ENCODE results near the gene ANKUB1. TPM values are rescaled to one million over a fixed set of nuclear protein-coding genes. Genes with fewer than 3 reads are reported as not detected.

ANKUB1 gene
- total RNA-seq, 3 donors from 2014 or later = not detected

- H3K36me3 ChIP-seq (ENCODE audit: low read depth) = no peaks in the 10 kb centered on the region
- intact Hi-C loops (cut with DNase I, micrococcal nuclease) = no loop called here
- H3K9me3 ChIP-seq = no peaks in the 10 kb centered on the region
- no peak overlapping the region for H3K4me3 ChIP-seq
- ATAC-seq = no peak
- no peaks in the 10 kb centered on the region for H3K4me1 ChIP-seq (ENCODE audit: low read depth)
- no peak for TF ChIP-seq CTCF (IDR thresholded peaks at IDR 0.05)
- DNase-seq = no peak
These were observed 56.0 kb downstream of the ANKUB1 start for GRCh38 chr3:149736175-149736952.

- Histone ChIP-seq H3K9me3 (no peaks in the 10 kb centered on the region), H3K36me3 (ENCODE audit: low read depth) (no peaks in the 10 kb centered on the region), H3K4me1 (ENCODE audit: low read depth) (no peaks in the 10 kb centered on the region), H3K4me3 (no peak overlapping the region)
- intact Hi-C loops (cut with DNase I, micrococcal nuclease) = no loop called here
- DNase-seq (no peak), ATAC-seq (no peak)
- TF ChIP-seq CTCF (IDR thresholded peaks at IDR 0.05) = no peak
These were observed 60.1 kb downstream of the ANKUB1 start for GRCh38 chr3:149732234-149732633.

- TF ChIP-seq CTCF (IDR thresholded peaks at IDR 0.05) = no peak
- Histone ChIP-seq H3K36me3 (ENCODE audit: low read depth) (no peaks in the 10 kb centered on the region), H3K4me3 (no peak overlapping the region), H3K9me3 (no peaks in the 10 kb centered on the region), H3K4me1 (ENCODE audit: low read depth) (no peaks in the 10 kb centered on the region)
- ATAC-seq = no peak
- intact Hi-C loops (cut with DNase I, micrococcal nuclease) = no loop called here
- no peak for DNase-seq
These were observed 64.7 kb downstream of the ANKUB1 start for GRCh38 chr3:149727656-149728055.

GRCh38 chr3:149726716-149727407 lies 65.5 kb downstream of the ANKUB1 start:
- ATAC-seq (no peak), DNase-seq (no peak)
- Histone ChIP-seq H3K4me3 (no peak overlapping the region), H3K9me3 (no peaks in the 10 kb centered on the region), H3K36me3 (ENCODE audit: low read depth) (no peaks in the 10 kb centered on the region), H3K4me1 (ENCODE audit: low read depth) (no peaks in the 10 kb centered on the region)
- no peak for TF ChIP-seq CTCF (IDR thresholded peaks at IDR 0.05)
- intact Hi-C loops (cut with DNase I, micrococcal nuclease) = no loop called here

GRCh38 chr3:149723781-149724180 lies 68.6 kb downstream of the ANKUB1 start:
- Histone ChIP-seq H3K36me3 (ENCODE audit: low read depth) (no peaks in the 10 kb centered on the region), H3K9me3 (peaks cover 6% of the 10 kb centered on the region), H3K4me1 (ENCODE audit: low read depth) (no peaks in the 10 kb centered on the region), H3K4me3 (no peak overlapping the region)
- no peak for TF ChIP-seq CTCF (IDR thresholded peaks at IDR 0.05)
- no peak for ATAC-seq
- intact Hi-C loops (cut with DNase I, micrococcal nuclease) = no loop called here
- no peak for DNase-seq

Data from mucosa of descending colon (tissue), 3 donors.